GM12878 (cell line): ENCODE data around the gene CCDC47. TPM values are rescaled to one million over a fixed set of nuclear protein-coding genes. Genes with fewer than 3 reads are reported as not detected.
A peak's percentile ranks its signal among the peaks of the same experiment; 100 is the strongest.

Source experiments
- NR2C1 ChIP-seq: fragments of 450-650 bp; IDR thresholded peaks from 2 replicates; pipeline ENCODE4 v1.6.1; 2017; ENCODE audit warnings: antibody characterized with exemption, mild to moderate bottlenecking, moderate library complexity
- RELB ChIP-seq: fragments of 450-650 bp; IDR thresholded peaks from 2 replicates; pipeline ENCODE4 v1.6.1; 2017; ENCODE audit warnings: low read depth, mild to moderate bottlenecking, moderate library complexity
- REST ChIP-seq: IDR thresholded peaks from 2 replicates; pipeline ENCODE4 v1.6.1; 2012; ENCODE audit warnings: mild to moderate bottlenecking, low read depth, low read length
- polyA plus RNA-seq, 11 experiments: library from polyadenylated mRNA; depleted of rRNA in 4 of 11; unstranded in 6 of 11; stranded (reverse) in 5 of 11; fragments of >200 nt; fragmentation: Nextera tagmentation in 4 of 11; fragmentation: Illumina TruSeq in 1 of 11; extraction: Ambion mirVana in 4 of 11; extraction: Trizol in 1 of 11; gene quantifications; 1 replicate in 1 of 11; 2 replicates in 10 of 11; pipeline versions ENCODE4 v1.2.1 to v1.2.3, GENCODE V29; 2011 to 2016; ENCODE audit warnings: inconsistent platforms in 2 of 11, missing spikeins in 2 of 11, low read depth in 1 of 11
- total RNA-seq, 4 experiments: library from RNA; depleted of rRNA in 3 of 4; stranded (reverse); fragments of >200 nt in 3 of 4; fragmentation: Illumina TruSeq in 1 of 4; extraction: Trizol in 1 of 4; gene quantifications; 2 replicates each; pipeline versions ENCODE4 v1.2.1 to v1.2.3, GENCODE V29; 2013 to 2021

CCDC47 gene
- total and polyA plus RNA-seq, 10 of the 15 experiments (the other 5 are each of a cell fraction or from before 2014, with no cell fraction given), result 13.6 to 81.4 (median 58.9) TPM

- TF ChIP-seq RELB (no peak), REST (no peak), NR2C1 (0 out of 2 replicates have a peak, but pooled peaks have one; percentile 3)
- TF ChIP-seq, all 136 proteins: peak for 23
Measured at GRCh38 chr17:63700528-63701455, 72.6 kb downstream of the CCDC47 start (continued).
